Panc1 (cell line): Measurements from ENCODE around the gene RGS4.

Experiments used
- CTCF ChIP-seq: fragments of 450-650 bp; IDR thresholded peaks from 2 replicates; pipeline ENCODE4 v1.5.1; 2017; ENCODE audit warnings: mild to moderate bottlenecking
- POLR2AphosphoS5 ChIP-seq: IDR thresholded peaks from 2 replicates; pipeline ENCODE4 v1.6.1; 2012; ENCODE audit warnings: mild to moderate bottlenecking, low read depth, low read length, moderate library complexity
- SIN3A ChIP-seq: IDR thresholded peaks from 2 replicates; pipeline ENCODE4 v1.6.1; 2012; ENCODE audit warnings: low read depth, mild to moderate bottlenecking, low read length, moderate library complexity, borderline replicate concordance; ENCODE audit not compliant: insufficient read depth
- TF ChIP-seq, protein P1 (sequence below), 2 experiments: IDR thresholded peaks; 2 replicates each; pipeline ENCODE4 v1.6.1; 2011 to 2012; ENCODE audit warnings: low read depth in 2 of 2, control low read depth in 1 of 2, low read length in 1 of 2, mild to moderate bottlenecking in 1 of 2, moderate library complexity in 1 of 2; ENCODE audit not compliant: insufficient read depth in 1 of 2

GRCh38 chr1:163039707-163040093, 29.5 kb upstream of the RGS4 start:
- TF ChIP-seq CTCF (no peak), POLR2AphosphoS5 (no peak), SIN3A (no peak)
- TF ChIP-seq, protein P1, sequence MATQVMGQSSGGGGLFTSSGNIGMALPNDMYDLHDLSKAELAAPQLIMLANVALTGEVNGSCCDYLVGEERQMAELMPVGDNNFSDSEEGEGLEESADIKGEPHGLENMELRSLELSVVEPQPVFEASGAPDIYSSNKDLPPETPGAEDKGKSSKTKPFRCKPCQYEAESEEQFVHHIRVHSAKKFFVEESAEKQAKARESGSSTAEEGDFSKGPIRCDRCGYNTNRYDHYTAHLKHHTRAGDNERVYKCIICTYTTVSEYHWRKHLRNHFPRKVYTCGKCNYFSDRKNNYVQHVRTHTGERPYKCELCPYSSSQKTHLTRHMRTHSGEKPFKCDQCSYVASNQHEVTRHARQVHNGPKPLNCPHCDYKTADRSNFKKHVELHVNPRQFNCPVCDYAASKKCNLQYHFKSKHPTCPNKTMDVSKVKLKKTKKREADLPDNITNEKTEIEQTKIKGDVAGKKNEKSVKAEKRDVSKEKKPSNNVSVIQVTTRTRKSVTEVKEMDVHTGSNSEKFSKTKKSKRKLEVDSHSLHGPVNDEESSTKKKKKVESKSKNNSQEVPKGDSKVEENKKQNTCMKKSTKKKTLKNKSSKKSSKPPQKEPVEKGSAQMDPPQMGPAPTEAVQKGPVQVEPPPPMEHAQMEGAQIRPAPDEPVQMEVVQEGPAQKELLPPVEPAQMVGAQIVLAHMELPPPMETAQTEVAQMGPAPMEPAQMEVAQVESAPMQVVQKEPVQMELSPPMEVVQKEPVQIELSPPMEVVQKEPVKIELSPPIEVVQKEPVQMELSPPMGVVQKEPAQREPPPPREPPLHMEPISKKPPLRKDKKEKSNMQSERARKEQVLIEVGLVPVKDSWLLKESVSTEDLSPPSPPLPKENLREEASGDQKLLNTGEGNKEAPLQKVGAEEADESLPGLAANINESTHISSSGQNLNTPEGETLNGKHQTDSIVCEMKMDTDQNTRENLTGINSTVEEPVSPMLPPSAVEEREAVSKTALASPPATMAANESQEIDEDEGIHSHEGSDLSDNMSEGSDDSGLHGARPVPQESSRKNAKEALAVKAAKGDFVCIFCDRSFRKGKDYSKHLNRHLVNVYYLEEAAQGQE (IDR thresholded peaks at IDR 0.05; ENCODE audit: insufficient read depth in 1 of 2, low read depth in 2 of 2, low read length in 1 of 2) = no peak
